Heart left ventricle (tissue), 16 donors: ENCODE measurements around the gene FAM228B. TPM values are rescaled to one million over a fixed set of nuclear protein-coding genes. Genes with fewer than 3 reads are reported as not detected.
"Not testable (repeated sequence)": the region's sequence is repeated elsewhere in the genome, so short reads cannot be mapped to it uniquely, and the experiment has no call there.

Source experiments
- ATAC-seq, 4 donors: fragments of 200-7000 bp; cut with Tn5 transposase; one replicate each; pipeline ENCODE4 v1.9.1; 2020 to 2022; ENCODE audit warnings: moderate library complexity in 4 of 4, mild to moderate bottlenecking in 3 of 4, moderate number of reproducible peaks in 1 of 4
- DNase-seq, 5 donors: peaks; one replicate each; pipeline ENCODE4 v3.0.0-alpha.2; 2020
- H3K27ac ChIP-seq, 12 donors: fragments of 200-600 bp; sonication (generic) in 4 of 12; one replicate each; pipeline versions ENCODE4 v1.5.0 to v1.8.0; 2016 to 2022; ENCODE audit warnings: mild to moderate bottlenecking in 2 of 12
- H3K27me3 ChIP-seq, 9 donors: fragments of 200-600 bp; sonication (generic) in 2 of 9; one replicate each; pipeline versions ENCODE4 v1.5.1 to v1.8.0; 2016 to 2022; ENCODE audit warnings: mild to moderate bottlenecking in 3 of 9
- H3K36me3 ChIP-seq, 9 donors: fragments of 200-600 bp; sonication (generic) in 2 of 9; one replicate each; pipeline versions ENCODE4 v1.5.0 to v1.8.0; 2018 to 2022; ENCODE audit warnings: mild to moderate bottlenecking in 2 of 9
- H3K4me1 ChIP-seq, 12 donors: fragments of 200-600 bp; sonication (generic) in 4 of 12; one replicate each; pipeline versions ENCODE4 v1.5.0 to v1.8.0; 2016 to 2022; ENCODE audit warnings: mild to moderate bottlenecking in 3 of 12
- H3K4me3 ChIP-seq, 12 donors: fragments of 200-600 bp; sonication (generic) in 4 of 12; one replicate each; pipeline versions ENCODE4 v1.5.0 to v1.8.0; 2017 to 2022; ENCODE audit warnings: mild to moderate bottlenecking in 9 of 12, moderate library complexity in 4 of 12
- H3K9me3 ChIP-seq, 12 donors: fragments of 200-600 bp; sonication (generic) in 4 of 12; one replicate each; pipeline versions ENCODE4 v1.5.0 to v1.8.0; 2016 to 2022; ENCODE audit warnings: mild to moderate bottlenecking in 1 of 12
- CTCF ChIP-seq, 12 donors: fragments of 200-600 bp; sonication (generic) in 4 of 12; IDR thresholded peaks; one replicate each; pipeline versions ENCODE4 v1.5.0 to v1.8.0; 2018 to 2022; ENCODE audit warnings: antibody characterized with exemption in 12 of 12, mild to moderate bottlenecking in 5 of 12
- POLR2A ChIP-seq, 2 donors: fragments of 450-650 bp; IDR thresholded peaks; one replicate each; pipeline ENCODE4 v1.6.1; 2017; ENCODE audit warnings: antibody characterized with exemption in 2 of 2, mild to moderate bottlenecking in 2 of 2, moderate library complexity in 2 of 2
- WGBS, 4 donors: extraction: QIAGEN DNeasy Blood & Tissue Kit in 2 of 4; methylation state at CpG; one replicate each; pipeline versions ENCODE4 v1.1.5 to v1.1.7; 2013 to 2018; 5-methylcytosine and 5-hydroxymethylcytosine counted together
- intact Hi-C, 10 donors: fragments of 100-400 bp; cut with DNase I; formaldehyde crosslinking; loops; one replicate each; pipeline versions ENCODE4 v1.11.1 to v1.14.2; 2022
- polyA plus RNA-seq, 2 donors: library from polyadenylated mRNA; stranded (reverse); fragments of 200-250 nt; gene quantifications; one replicate each; pipeline ENCODE4 v1.2.3, GENCODE V29; 2013
- total RNA-seq, 9 donors: library from RNA; depleted of rRNA in 2 of 9; stranded (reverse); fragments of >200 nt in 2 of 9; fragmentation: NEBNext Ultra II Directional in 3 of 9; extraction: Animal tissue kit (Norgen Biotek cat#: 25700) in 3 of 9; gene quantifications; one replicate each; pipeline versions ENCODE4 v1.1.0 to v1.2.4, GENCODE V29; 2016 to 2023
- donor health status: ischemic (EF 13 %, LVEDD 7.1; RV severe dilation, severe dysfunction).
- donor health status: healthy with polysubstance abuse.
- donor health status: DM: no; HTN: yes; CAD: no.
- donor health status: DM: no; HTN: no; CAD: no.
- donor health status: ischemic (EF 25% LVEDD 6.9; RV normal size, moderate dysfunction).
- donor health status: ischemic (EF 25% LVEDD 5.7; RV mildly dilated, moderate dysfunction).
- donor health status: healthy.
- donor health status: DM: yes; HTN: yes; CAD: no.
- donor health status: ischemic (EF 35%, LVEDD 5.7; RV mildly dilated, moderate dysfunction).
- donor health status: nonischemic (EF 11% LVEDD 7.7; RV severe dilation, severe dysfunction).
- donor health status: DM: yes; HTN: yes; CAD: no.
- donor health status: PGD.
- donor health status: ischemic (EF 29% LVEDD 5.4; RV normal size, mild dysfunction).
- donor health status: nonischemic (EF 23%, LVEDD 6.1; RV moderate dilation, normal function).

The FAM228B gene
- total and polyA plus RNA-seq, 11 donors: 5.4 to 36.9 (median 21.2) TPM

- peaks cover 0 to 36% (median 19%) of the 10 kb centered on the region in 9 donors for H3K36me3 ChIP-seq
- H3K27me3 ChIP-seq: no peaks in the 10 kb centered on the region
- no peaks in the 10 kb centered on the region for H3K9me3 ChIP-seq
- TF ChIP-seq CTCF (IDR thresholded peaks at IDR 0.05): no peak
- H3K4me3 ChIP-seq: no peak overlapping the region
- intact Hi-C loops: loop anchor here in 4 of 10 donors (5.0 to 10.0 kb wide), 4 partner anchors 36 to 261 kb away; partner anchors contain the start of genes FAM228B (in 1 of the 4) and PFN4 (in 1 of the 4)
- 86 to 93% (median 91%) methylated on average over 1 of the region's 1 CpG for WGBS, 4 donors
- DNase-seq (no peak), ATAC-seq (no peak)
- H3K4me1 ChIP-seq: peaks cover 0 to 27% (median 13%) of the 10 kb centered on the region in 12 donors
- no peak overlapping the region for H3K27ac ChIP-seq
Measured at GRCh38 chr2:24086241-24086640, 37.0 kb upstream of the FAM228B start.

GRCh38 chr2:24087032-24087431 is 36.2 kb upstream of the FAM228B start:
- H3K27ac ChIP-seq: no peak overlapping the region
- H3K36me3 ChIP-seq: peaks cover 0 to 30% (median 14%) of the 10 kb centered on the region in 9 donors
- WGBS, 4 donors: 89 to 92% (median 90%) methylated on average over 3 of the region's 3 CpGs
- no peak for DNase-seq
- H3K27me3 ChIP-seq: no peaks in the 10 kb centered on the region
- H3K9me3 ChIP-seq: no peaks in the 10 kb centered on the region
- no peak for ATAC-seq
- intact Hi-C loops: loop anchor here in 4 of 10 donors (5.0 to 10.0 kb wide), 4 partner anchors 35 to 262 kb away; partner anchors contain the start of genes FAM228B (in 1 of the 4) and PFN4 (in 1 of the 4)
- H3K4me1 ChIP-seq: peaks cover 0 to 27% (median 13%) of the 10 kb centered on the region in 12 donors
- no peak overlapping the region for H3K4me3 ChIP-seq
- TF ChIP-seq CTCF (IDR thresholded peaks at IDR 0.05) (no peak), POLR2A (IDR thresholded peaks at IDR 0.05) (no peak)

- no peak for DNase-seq
- TF ChIP-seq POLR2A (IDR thresholded peaks at IDR 0.05): no peak
- TF ChIP-seq CTCF (IDR thresholded peaks at IDR 0.05): no peak
- no peaks in the 10 kb centered on the region for H3K27me3 ChIP-seq
- no peak overlapping the region for H3K4me3 ChIP-seq
- no peak for ATAC-seq
- intact Hi-C loops: loop anchor here in 4 of 10 donors (5.0 to 10.0 kb wide), 4 partner anchors 33 to 264 kb away; partner anchors contain the start of genes FAM228B (in 1 of the 4) and PFN4 (in 1 of the 4)
- H3K36me3 ChIP-seq: peaks cover 0 to 18% (median 6%) of the 10 kb centered on the region in 9 donors
- H3K4me1 ChIP-seq: peaks cover 0 to 14% (median 6%) of the 10 kb centered on the region in 12 donors
- no peaks in the 10 kb centered on the region for H3K9me3 ChIP-seq
- WGBS, 4 donors: 65 to 93% (median 80%) methylated on average over 2 of the region's 2 CpGs
- H3K27ac ChIP-seq: no peak overlapping the region
Measured at GRCh38 chr2:24088821-24089359, 34.4 kb upstream of the FAM228B start.

- H3K36me3 ChIP-seq: peaks cover 0 to 34% (median 17%) of the 10 kb centered on the region in 9 donors
- H3K4me3 ChIP-seq, H3K27ac ChIP-seq, H3K4me1 ChIP-seq, DNase-seq, intact Hi-C loops, H3K27me3 ChIP-seq, ATAC-seq, H3K9me3 ChIP-seq: not testable (repeated sequence)
- WGBS, 4 donors: 96 to 99% (median 98%) methylated on average over 5 of the region's 5 CpGs
Measured at GRCh38 chr2:24093270-24093669, 30.0 kb upstream of the FAM228B start.

GRCh38 chr2:24095171-24095677 is 28.0 kb upstream of the FAM228B start:
- DNase-seq, ATAC-seq, intact Hi-C loops, H3K9me3 ChIP-seq, H3K27me3 ChIP-seq, H3K27ac ChIP-seq, H3K4me1 ChIP-seq, H3K4me3 ChIP-seq: not testable (repeated sequence)
- WGBS, 4 donors: 76 to 89% (median 83%) methylated on average over 8 to 17 of the region's 17 CpGs
- peaks cover 0 to 28% (median 12%) of the 10 kb centered on the region in 9 donors for H3K36me3 ChIP-seq

GRCh38 chr2:24100732-24101131 is 22.5 kb upstream of the FAM228B start:
- H3K4me1 ChIP-seq, intact Hi-C loops, H3K27me3 ChIP-seq, H3K27ac ChIP-seq, DNase-seq, H3K9me3 ChIP-seq, ATAC-seq, H3K4me3 ChIP-seq: not testable (repeated sequence)
- H3K36me3 ChIP-seq: peaks cover 0 to 19% (median 7%) of the 10 kb centered on the region in 9 donors
- WGBS, 4 donors: 91 to 95% (median 92%) methylated on average over 2 of the region's 2 CpGs
